ENCODE data around the gene ACSF3.

The ACSF3 gene

DNA sequence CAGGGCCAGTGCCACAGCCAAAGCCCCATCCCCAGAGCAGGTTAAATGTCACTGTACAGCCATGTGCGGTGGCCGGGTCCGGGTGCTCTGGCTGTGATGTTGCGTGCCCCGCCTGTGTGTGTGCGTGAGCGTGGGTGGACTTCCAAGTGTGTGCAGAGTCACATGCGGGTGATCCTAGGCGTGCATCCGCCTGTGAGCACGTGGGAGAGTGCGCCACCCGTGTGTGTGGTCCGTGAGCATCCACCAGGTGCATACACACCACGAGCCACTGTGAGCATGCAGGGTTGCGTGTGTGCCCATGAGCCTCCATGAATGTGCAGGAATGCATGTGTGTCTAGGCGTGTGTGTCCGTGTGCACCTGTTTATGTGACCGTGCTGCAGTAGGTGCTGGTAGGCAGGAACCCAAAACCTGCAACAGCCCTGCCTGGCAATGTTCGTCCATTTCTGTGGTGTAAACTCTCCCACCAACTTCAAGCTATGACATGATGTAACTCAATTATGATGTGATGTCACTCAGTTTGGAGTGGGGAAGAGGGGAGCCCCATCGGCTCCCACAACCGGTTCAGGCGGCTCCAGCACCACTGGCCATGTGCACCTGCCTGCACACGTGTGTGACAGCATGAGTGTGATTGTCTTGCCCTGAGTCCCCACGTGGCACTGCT is 37.6 kb upstream of the ACSF3 start:
- Histone ChIP-seq H3K27me3 (ENCODE audit: insufficient read depth, low read length) (no peaks in the 10 kb centered on the region), H2AFZ (ENCODE audit: low read length) (no peak overlapping the region)
- no peak for TF ChIP-seq EZH2 (IDR thresholded peaks at IDR 0.05; ENCODE audit: borderline replicate concordance, low read length)
- TF ChIP-seq, protein P1, sequence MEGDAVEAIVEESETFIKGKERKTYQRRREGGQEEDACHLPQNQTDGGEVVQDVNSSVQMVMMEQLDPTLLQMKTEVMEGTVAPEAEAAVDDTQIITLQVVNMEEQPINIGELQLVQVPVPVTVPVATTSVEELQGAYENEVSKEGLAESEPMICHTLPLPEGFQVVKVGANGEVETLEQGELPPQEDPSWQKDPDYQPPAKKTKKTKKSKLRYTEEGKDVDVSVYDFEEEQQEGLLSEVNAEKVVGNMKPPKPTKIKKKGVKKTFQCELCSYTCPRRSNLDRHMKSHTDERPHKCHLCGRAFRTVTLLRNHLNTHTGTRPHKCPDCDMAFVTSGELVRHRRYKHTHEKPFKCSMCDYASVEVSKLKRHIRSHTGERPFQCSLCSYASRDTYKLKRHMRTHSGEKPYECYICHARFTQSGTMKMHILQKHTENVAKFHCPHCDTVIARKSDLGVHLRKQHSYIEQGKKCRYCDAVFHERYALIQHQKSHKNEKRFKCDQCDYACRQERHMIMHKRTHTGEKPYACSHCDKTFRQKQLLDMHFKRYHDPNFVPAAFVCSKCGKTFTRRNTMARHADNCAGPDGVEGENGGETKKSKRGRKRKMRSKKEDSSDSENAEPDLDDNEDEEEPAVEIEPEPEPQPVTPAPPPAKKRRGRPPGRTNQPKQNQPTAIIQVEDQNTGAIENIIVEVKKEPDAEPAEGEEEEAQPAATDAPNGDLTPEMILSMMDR (IDR thresholded peaks at IDR 0.05; ENCODE audit: low read length) = no peak

DNA sequence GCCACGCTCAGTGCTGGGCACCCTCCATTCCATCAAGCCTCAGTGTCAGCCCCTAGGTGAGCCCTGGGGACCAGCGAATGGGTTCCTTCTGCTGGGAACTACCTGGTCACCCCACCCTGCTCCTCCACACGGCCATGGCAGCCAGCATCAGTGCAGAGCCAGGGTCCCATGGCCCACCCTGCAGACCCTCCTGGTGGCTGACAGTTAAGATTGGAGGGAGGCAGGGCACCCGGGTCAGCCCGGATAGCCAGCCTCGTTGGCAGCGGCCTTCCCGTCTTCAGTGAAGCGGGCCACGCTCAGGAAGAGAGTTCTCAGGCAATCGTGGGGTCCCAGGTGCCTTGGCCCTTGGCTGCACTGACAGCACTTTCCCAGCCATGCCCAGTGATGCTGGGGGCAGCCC is 37.1 kb upstream of the ACSF3 start:
- no peaks in the 10 kb centered on the region for H3K79me2 ChIP-seq (ENCODE audit: insufficient read depth, low read length)
- no peaks in the 10 kb centered on the region for H3K27me3 ChIP-seq (ENCODE audit: insufficient read depth, low read length)
- no peak overlapping the region for H2AFZ ChIP-seq (ENCODE audit: low read length)
- H3K36me3 ChIP-seq (ENCODE audit: insufficient read depth, low read length) = no peaks in the 10 kb centered on the region
- no peak overlapping the region for H3K9ac ChIP-seq (ENCODE audit: low read length)
- no peaks in the 10 kb centered on the region for H3K9me2 ChIP-seq (ENCODE audit: low read depth, low read length)
- no peak overlapping the region for H3K27ac ChIP-seq (ENCODE audit: low read depth, low read length, poor library complexity, severe bottlenecking)
- H3K4me3 ChIP-seq (ENCODE audit: low read depth, low read length, poor library complexity, severe bottlenecking) = no peak overlapping the region
- no peaks in the 10 kb centered on the region for H4K20me1 ChIP-seq (ENCODE audit: insufficient read depth, low read length)
- H3F3A ChIP-seq (ENCODE audit: insufficient read depth, low read length) = no peaks in the 10 kb centered on the region
- no peaks in the 10 kb centered on the region for H3K9me3 ChIP-seq (ENCODE audit: low read length)
- peaks cover 19% of the 10 kb centered on the region for H3K4me1 ChIP-seq (ENCODE audit: insufficient read depth, low read length, severe bottlenecking)
- no peak for TF ChIP-seq EZH2 (IDR thresholded peaks at IDR 0.05; ENCODE audit: borderline replicate concordance, low read length)
- TF ChIP-seq, protein P1 (IDR thresholded peaks at IDR 0.05; ENCODE audit: low read length) = no peak
- H3K4me2 ChIP-seq (ENCODE audit: low read length) = no peak overlapping the region

More for the DNA sequence above, 37.6 kb upstream of the ACSF3 start:
- no peak overlapping the region for H3K4me3 ChIP-seq (ENCODE audit: low read depth, low read length, poor library complexity, severe bottlenecking)
- H3K27ac ChIP-seq (ENCODE audit: low read depth, low read length, poor library complexity, severe bottlenecking) = no peak overlapping the region
- H3K36me3 ChIP-seq (ENCODE audit: insufficient read depth, low read length) = no peaks in the 10 kb centered on the region
- no peaks in the 10 kb centered on the region for H3K9me3 ChIP-seq (ENCODE audit: low read length)
- H3K4me2 ChIP-seq (ENCODE audit: low read length) = no peak overlapping the region
- no peaks in the 10 kb centered on the region for H3K79me2 ChIP-seq (ENCODE audit: insufficient read depth, low read length)
- H3K4me1 ChIP-seq (ENCODE audit: insufficient read depth, low read length, severe bottlenecking) = peaks cover 13% of the 10 kb centered on the region
- no peaks in the 10 kb centered on the region for H4K20me1 ChIP-seq (ENCODE audit: insufficient read depth, low read length)
- H3F3A ChIP-seq (ENCODE audit: insufficient read depth, low read length) = no peaks in the 10 kb centered on the region
- H3K9me2 ChIP-seq (ENCODE audit: low read depth, low read length) = no peaks in the 10 kb centered on the region
- H3K9ac ChIP-seq (ENCODE audit: low read length) = no peak overlapping the region

DNA sequence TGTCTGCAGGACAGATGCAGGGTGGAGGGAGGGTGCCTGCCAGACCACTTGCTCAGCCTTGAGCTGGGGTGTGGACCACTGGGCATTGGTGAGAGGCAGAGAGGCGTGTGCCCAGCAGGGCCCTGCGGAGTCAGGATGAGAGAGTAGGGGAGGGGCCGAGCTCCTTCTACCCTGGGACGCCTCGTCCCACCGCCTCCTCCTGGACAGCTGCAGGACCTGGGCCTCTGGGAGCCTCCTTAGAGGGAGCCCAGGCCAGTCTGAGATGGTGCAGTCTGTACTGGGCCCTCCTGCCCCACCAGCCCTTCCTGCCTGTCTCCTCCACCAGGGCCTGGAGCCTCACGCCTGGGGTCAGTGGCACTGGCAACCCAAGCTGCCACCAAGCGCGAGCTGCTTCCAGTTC is 35.9 kb upstream of the ACSF3 start:
- H3K9me3 ChIP-seq (ENCODE audit: low read length) = no peaks in the 10 kb centered on the region
- no peaks in the 10 kb centered on the region for H3K79me2 ChIP-seq (ENCODE audit: insufficient read depth, low read length)
- peaks cover 30% of the 10 kb centered on the region for H3K4me1 ChIP-seq (ENCODE audit: insufficient read depth, low read length, severe bottlenecking)
- H3F3A ChIP-seq (ENCODE audit: insufficient read depth, low read length) = no peaks in the 10 kb centered on the region
- H4K20me1 ChIP-seq (ENCODE audit: insufficient read depth, low read length) = no peaks in the 10 kb centered on the region
- H2AFZ ChIP-seq (ENCODE audit: low read length) = no peak overlapping the region
- H3K4me2 ChIP-seq (ENCODE audit: low read length) = no peak overlapping the region
- TF ChIP-seq, protein P1 (IDR thresholded peaks at IDR 0.05; ENCODE audit: low read length) = no peak
- no peak for TF ChIP-seq EZH2 (IDR thresholded peaks at IDR 0.05; ENCODE audit: borderline replicate concordance, low read length)
- H3K27ac ChIP-seq (ENCODE audit: low read depth, low read length, poor library complexity, severe bottlenecking) = no peak overlapping the region
- no peak overlapping the region for H3K9ac ChIP-seq (ENCODE audit: low read length)
- H3K27me3 ChIP-seq (ENCODE audit: insufficient read depth, low read length) = no peaks in the 10 kb centered on the region
- no peak overlapping the region for H3K4me3 ChIP-seq (ENCODE audit: low read depth, low read length, poor library complexity, severe bottlenecking)
- H3K9me2 ChIP-seq (ENCODE audit: low read depth, low read length) = no peaks in the 10 kb centered on the region
- no peaks in the 10 kb centered on the region for H3K36me3 ChIP-seq (ENCODE audit: insufficient read depth, low read length)

Data from OCI-LY1 (cell line).